Transverse colon (tissue), 4 donors: ENCODE data around the gene ZNF138. TPM values are rescaled to one million over a fixed set of nuclear protein-coding genes. Genes with fewer than 3 reads are reported as not detected.

Source experiments
- DNase-seq: peaks from one replicate; pipeline ENCODE4 v3.0.0-alpha.2; 2019
- H3K27ac ChIP-seq, 4 donors: fragments of 200-600 bp; sonication (generic); 2 replicates each; pipeline ENCODE4 v1.5.1; 2016 to 2018; ENCODE audit warnings: inconsistent platforms in 4 of 4
- H3K27me3 ChIP-seq: fragments of 200-600 bp; sonication (generic); 2 replicates; pipeline ENCODE4 v1.5.1; 2017; ENCODE audit warnings: inconsistent platforms
- H3K36me3 ChIP-seq, 4 donors: fragments of 200-600 bp; sonication (generic); 2 replicates each; pipeline ENCODE4 v1.5.1; 2017 to 2019; ENCODE audit warnings: inconsistent platforms in 4 of 4
- H3K4me1 ChIP-seq, 4 donors: fragments of 200-600 bp; sonication (generic); 2 replicates each; pipeline ENCODE4 v1.5.1; 2017 to 2020; ENCODE audit warnings: inconsistent platforms in 4 of 4
- H3K4me3 ChIP-seq, 4 donors: fragments of 200-600 bp; sonication (generic); 1 replicate in 1 of 4; 2 replicates in 3 of 4; pipeline versions ENCODE4 v1.5.1 to v1.6.1; 2017 to 2019; ENCODE audit warnings: inconsistent platforms in 4 of 4
- H3K9me3 ChIP-seq, 2 donors: fragments of 200-600 bp; sonication (generic); 2 replicates each; pipeline ENCODE4 v1.5.1; 2017 to 2019; ENCODE audit warnings: inconsistent platforms in 2 of 2
- CTCF ChIP-seq, 5 experiments: fragments of 200-600 bp in 3 of 5; fragments of 450-650 bp in 2 of 5; sonication (generic) in 3 of 5; IDR thresholded peaks; 1 replicate in 2 of 5; 2 replicates in 3 of 5; pipeline ENCODE4 v1.5.1; 2016 to 2017; ENCODE audit warnings: antibody characterized with exemption in 5 of 5, inconsistent platforms in 3 of 5, mild to moderate bottlenecking in 2 of 5, moderate library complexity in 1 of 5
- EP300 ChIP-seq: sonication (generic); formaldehyde crosslinking; IDR thresholded peaks from one replicate; pipeline ENCODE4 v1.6.1; 2017; ENCODE audit warnings: antibody characterized with exemption, low read depth
- POLR2A ChIP-seq: fragments of 450-650 bp; IDR thresholded peaks from one replicate; pipeline ENCODE4 v1.6.1; 2016; ENCODE audit warnings: antibody characterized with exemption, mild to moderate bottlenecking, moderate library complexity
- POLR2AphosphoS5 ChIP-seq, 3 donors: sonication (generic); formaldehyde crosslinking; IDR thresholded peaks; one replicate each; pipeline ENCODE4 v1.6.1; 2016; ENCODE audit warnings: antibody characterized with exemption in 3 of 3
- WGBS, 2 donors: methylation state at CpG; one replicate each; pipeline ENCODE4 v1.1.5; 2018; ENCODE audit warnings: low coverage in 1 of 2; 5-methylcytosine and 5-hydroxymethylcytosine counted together
- in situ Hi-C, 4 donors: fragments of 200-750 bp; cut with MboI; loops; one replicate each; pipeline versions ENCODE4 v1.15.0 to v1.15.1; 2017; ENCODE audit warnings: low sequenced_read_pairs in 3 of 4, low pct_ligation_motif_present in 1 of 4, low pct_unique_long_range_greater_than_20kb in 1 of 4
- intact Hi-C: fragments of 100-400 bp; cut with DNase I; formaldehyde crosslinking; loops from one replicate; pipeline ENCODE4 v1.15.1; 2023; ENCODE audit warnings: low total_unique reads
- total RNA-seq, 4 donors: library from RNA; depleted of rRNA; stranded (reverse); fragments of >200 nt; gene quantifications; one replicate each; pipeline ENCODE4 v1.1.0, GENCODE V29; 2016

ZNF138 gene
- total RNA-seq, 4 donors from 2014 or later = 4.2 to 17.2 (median 10.9) TPM

GRCh38 chr7:64871761-64872160 is 77.5 kb downstream of the ZNF138 start:
- H3K27me3 ChIP-seq = no peaks in the 10 kb centered on the region
- H3K36me3 ChIP-seq = no peaks in the 10 kb centered on the region
- no peaks in the 10 kb centered on the region for H3K9me3 ChIP-seq
- no peak for TF ChIP-seq EP300
- TF ChIP-seq POLR2AphosphoS5 (IDR thresholded peaks at IDR 0.05) = no peak
- no peak for TF ChIP-seq CTCF (IDR thresholded peaks at IDR 0.05)
- TF ChIP-seq POLR2A = no peak
- in situ Hi-C loops (no loop called here), intact Hi-C loops (no loop called here)
- WGBS, 2 donors = 79 to 81% methylated on average over 3 to 7 of the region's 8 CpGs
- H3K27ac ChIP-seq = no peak overlapping the region
- no peak for DNase-seq
- H3K4me3 ChIP-seq = no peak overlapping the region
- no peaks in the 10 kb centered on the region for H3K4me1 ChIP-seq

GRCh38 chr7:64872351-64873154 is 78.3 kb downstream of the ZNF138 start:
- H3K4me1 ChIP-seq = peaks cover 0 to 4% (median 0%) of the 10 kb centered on the region in 4 donors
- TF ChIP-seq POLR2A (no peak), POLR2AphosphoS5 (IDR thresholded peaks at IDR 0.05) (no peak), EP300 (no peak), CTCF (IDR thresholded peaks at IDR 0.05) (no peak)
- intact Hi-C loops = no loop called here
- H3K27me3 ChIP-seq = no peaks in the 10 kb centered on the region
- H3K4me3 ChIP-seq = no peak overlapping the region
- no peaks in the 10 kb centered on the region for H3K9me3 ChIP-seq
- in situ Hi-C loops = no loop called here
- DNase-seq = no peak
- no peaks in the 10 kb centered on the region for H3K36me3 ChIP-seq
- no peak overlapping the region for H3K27ac ChIP-seq
- WGBS, 2 donors = 88 to 92% methylated on average over 10 to 36 of the region's 36 CpGs

- no peak for DNase-seq
These were observed 78.9 kb downstream of the ZNF138 start for GRCh38 chr7:64873155-64873500.

GRCh38 chr7:64873517-64873916 is 79.3 kb downstream of the ZNF138 start:
- H3K27me3 ChIP-seq = no peaks in the 10 kb centered on the region
- H3K9me3 ChIP-seq = no peaks in the 10 kb centered on the region
- H3K36me3 ChIP-seq = no peaks in the 10 kb centered on the region
- in situ Hi-C loops = no loop called here
- intact Hi-C loops = no loop called here
- H3K27ac ChIP-seq = no peak overlapping the region
- no peak for TF ChIP-seq POLR2A
- DNase-seq = no peak
- 62 to 70% methylated on average over 2 to 5 of the region's 5 CpGs for WGBS, 2 donors
- H3K4me3 ChIP-seq = no peak overlapping the region
- H3K4me1 ChIP-seq = peaks cover 0 to 4% (median 0%) of the 10 kb centered on the region in 4 donors

More at GRCh38 chr7:64873155-64873500, 78.9 kb downstream of the ZNF138 start:
- H3K27me3 ChIP-seq = no peaks in the 10 kb centered on the region
- no peak overlapping the region for H3K4me3 ChIP-seq
- 96% methylated on average over 10 of the region's 10 CpGs; no CpG with 5 or more reads in 1 of the 2 donors for WGBS, 2 donors
- in situ Hi-C loops (no loop called here), intact Hi-C loops (no loop called here)
- H3K4me1 ChIP-seq = peaks cover 0 to 4% (median 0%) of the 10 kb centered on the region in 4 donors
- no peaks in the 10 kb centered on the region for H3K9me3 ChIP-seq
- H3K36me3 ChIP-seq = no peaks in the 10 kb centered on the region
- TF ChIP-seq POLR2AphosphoS5 (IDR thresholded peaks at IDR 0.05) (no peak), EP300 (no peak), CTCF (IDR thresholded peaks at IDR 0.05) (no peak), POLR2A (no peak)
- H3K27ac ChIP-seq = no peak overlapping the region
